SIG-M5 treated with dmso at 0.1 percent for 504 hours (cell line): ENCODE data around the gene IRGQ.
"Not testable (repeated sequence)": the region's sequence is repeated elsewhere in the genome, so short reads cannot be mapped to it uniquely, and the experiment has no call there.

Experiments used
- DNase-seq: peaks from one replicate; lab custom pipeline; 2025; ENCODE audit not compliant: unreplicated experiment; lab: John Stamatoyannopoulos, UW

Gene IRGQ

GRCh38 chr19:43599635-43600295 lies 3.8 kb upstream of the IRGQ start:
- DNase-seq, result no peak

- DNase-seq, result no peak
Observed at GRCh38 chr19:43598445-43599240, 2.7 kb upstream of the IRGQ start.

GRCh38 chr19:43597876-43598275 lies 1.9 kb upstream of the IRGQ start:
- no peak for DNase-seq

- DNase-seq, result no peak
Observed at GRCh38 chr19:43596842-43597461, 1.0 kb upstream of the IRGQ start.

GRCh38 chr19:43595605-43595998 lies 332 bp downstream of the IRGQ start:
- DNase-seq, result no peak

- peak; percentile 47 for DNase-seq
Observed at GRCh38 chr19:43594710-43595604, 977 bp downstream of the IRGQ start.

GRCh38 chr19:43594081-43594697 lies 1.7 kb downstream of the IRGQ start:
- DNase-seq, result no peak

GRCh38 chr19:43592800-43593350 lies 3.1 kb downstream of the IRGQ start:
- DNase-seq, result no peak

- DNase-seq, result no peak
Observed at GRCh38 chr19:43591904-43592772, 3.8 kb downstream of the IRGQ start.

- DNase-seq, result no peak
Observed at GRCh38 chr19:43589678-43590077, 6.3 kb downstream of the IRGQ start.

GRCh38 chr19:43589277-43589676 lies 6.7 kb downstream of the IRGQ start:
- no peak for DNase-seq

- not testable (repeated sequence) for DNase-seq
Observed at GRCh38 chr19:43587029-43587428, 8.9 kb downstream of the IRGQ start.

- no peak for DNase-seq
Observed at GRCh38 chr19:43586346-43586745, 9.6 kb downstream of the IRGQ start.

GRCh38 chr19:43584484-43584883 lies 11.4 kb downstream of the IRGQ start:
- no peak for DNase-seq

GRCh38 chr19:43582495-43582894 lies 13.4 kb downstream of the IRGQ start:
- DNase-seq, result no peak

GRCh38 chr19:43581467-43581866 lies 14.5 kb downstream of the IRGQ start:
- no peak for DNase-seq

- no peak for DNase-seq
Observed at GRCh38 chr19:43578787-43579186, 17.1 kb downstream of the IRGQ start.

- peak; percentile 24 for DNase-seq
Observed at GRCh38 chr19:43575955-43576878, 19.7 kb downstream of the IRGQ start.
